Neural progenitor cell (in vitro differentiated cells): ENCODE measurements around the gene PLEKHA6. TPM values are rescaled to one million over a fixed set of nuclear protein-coding genes. Genes with fewer than 3 reads are reported as not detected.

Experiments
- DNase-seq: peaks from one replicate; pipeline ENCODE4 v3.0.0-alpha.2; 2016; ENCODE audit warnings: low spot score
- H2AFZ ChIP-seq: fragments of 200-600 bp; sonication (generic); replicated peaks from 2 replicates; pipeline ENCODE4 v1.6.1; 2016; ENCODE audit warnings: antibody characterized with exemption
- H3F3A ChIP-seq: fragments of 200-600 bp; sonication (generic); 2 replicates; pipeline ENCODE4 v1.6.1; 2016; ENCODE audit warnings: antibody characterized with exemption, low read depth
- H3K27ac ChIP-seq: fragments of 200-600 bp; sonication (generic); 2 replicates; pipeline ENCODE4 v1.5.1; 2016; ENCODE audit warnings: mild to moderate bottlenecking
- H3K27me3 ChIP-seq: fragments of 200-600 bp; sonication (generic); 2 replicates; pipeline ENCODE4 v1.6.1; 2016; ENCODE audit warnings: mild to moderate bottlenecking, moderate library complexity
- H3K36me3 ChIP-seq: fragments of 200-600 bp; sonication (generic); 2 replicates; pipeline ENCODE4 v1.5.1; 2016
- H3K4me1 ChIP-seq: fragments of 200-600 bp; sonication (generic); 2 replicates; pipeline ENCODE4 v1.6.1; 2016; ENCODE audit warnings: mixed run types
- H3K4me2 ChIP-seq: fragments of 200-600 bp; sonication (generic); 2 replicates; pipeline ENCODE4 v1.6.1; 2016
- H3K4me3 ChIP-seq: fragments of 200-600 bp; sonication (generic); 2 replicates; pipeline ENCODE4 v1.5.1; 2016
- H3K79me2 ChIP-seq: fragments of 200-600 bp; sonication (generic); 2 replicates; pipeline ENCODE4 v1.6.1; 2016; ENCODE audit warnings: low read depth
- H3K9ac ChIP-seq: fragments of 200-600 bp; sonication (generic); 2 replicates; pipeline ENCODE4 v1.6.1; 2016
- H3K9me3 ChIP-seq: fragments of 200-600 bp; sonication (generic); 2 replicates; pipeline ENCODE4 v1.5.1; 2016; ENCODE audit warnings: low read depth
- H4K20me1 ChIP-seq: fragments of 200-600 bp; sonication (generic); 2 replicates; pipeline ENCODE4 v1.6.1; 2016; ENCODE audit warnings: low read depth
- H3K27ac Mint-ChIP-seq: 3 replicates; pipeline ENCODE4 v1.8.0; 2021; ENCODE audit warnings: mixed read lengths
- H3K27me3 Mint-ChIP-seq: 2 replicates; pipeline ENCODE4 v1.8.0; 2022; ENCODE audit warnings: low read depth, mild to moderate bottlenecking, inconsistent platforms, moderate library complexity, mixed read lengths; ENCODE audit not compliant: insufficient read depth
- H3K36me3 Mint-ChIP-seq: 3 replicates; pipeline ENCODE4 v1.8.0; 2021; ENCODE audit warnings: mixed read lengths
- H3K4me1 Mint-ChIP-seq: 3 replicates; pipeline ENCODE4 v1.8.0; 2021; ENCODE audit warnings: mixed read lengths
- H3K4me3 Mint-ChIP-seq: 3 replicates; pipeline ENCODE4 v1.8.0; 2021; ENCODE audit warnings: mild to moderate bottlenecking, moderate library complexity, mixed read lengths
- H3K9me3 Mint-ChIP-seq: 3 replicates; pipeline ENCODE4 v1.8.0; 2020; ENCODE audit warnings: mixed read lengths
- EZH2 ChIP-seq: fragments of 200-600 bp; sonication (generic); IDR thresholded peaks from 2 replicates; pipeline ENCODE4 v1.6.1; 2017; ENCODE audit warnings: antibody characterized with exemption, mild to moderate bottlenecking, moderate library complexity
- EZH2phosphoT487 ChIP-seq: fragments of 200-600 bp; sonication (generic); IDR thresholded peaks from 2 replicates; pipeline ENCODE4 v1.6.1; 2017; ENCODE audit warnings: antibody characterized with exemption
- total RNA-seq: library from RNA; depleted of rRNA; stranded (reverse); fragments of >200 nt; gene quantifications from 2 replicates; pipeline ENCODE4 v1.2.3, GENCODE V29; 2015; ENCODE audit warnings: low replicate concordance
- TF ChIP-seq, protein P1 (sequence below): fragments of 200-600 bp; sonication (generic); IDR thresholded peaks from 2 replicates; pipeline ENCODE4 v1.5.1; 2017; ENCODE audit warnings: antibody characterized with exemption, mild to moderate bottlenecking

The PLEKHA6 gene
- total RNA-seq, 1 donor from 2014 or later = 0.58 TPM

- no peak overlapping the region for H3K27ac Mint-ChIP-seq
- Histone ChIP-seq H3K27ac (no peak overlapping the region), H3K9ac (no peak overlapping the region), H3K36me3 (no peaks in the 10 kb centered on the region), H3K4me3 (no peak overlapping the region), H3K4me1 (no peaks in the 10 kb centered on the region), H2AFZ (no peak overlapping the region), H3K79me2 (no peaks in the 10 kb centered on the region), H3K4me2 (no peak overlapping the region), H4K20me1 (no peaks in the 10 kb centered on the region), H3K9me3 (no peaks in the 10 kb centered on the region), H3K27me3 (peaks cover 77% of the 10 kb centered on the region), H3F3A (no peaks in the 10 kb centered on the region)
- H3K4me1 Mint-ChIP-seq = no peaks in the 10 kb centered on the region
- H3K4me3 Mint-ChIP-seq = no peak overlapping the region
- H3K9me3 Mint-ChIP-seq = no peaks in the 10 kb centered on the region
- H3K36me3 Mint-ChIP-seq = no peaks in the 10 kb centered on the region
- TF ChIP-seq EZH2phosphoT487 = no peak
- no peak for TF ChIP-seq EZH2
- TF ChIP-seq, protein P1, sequence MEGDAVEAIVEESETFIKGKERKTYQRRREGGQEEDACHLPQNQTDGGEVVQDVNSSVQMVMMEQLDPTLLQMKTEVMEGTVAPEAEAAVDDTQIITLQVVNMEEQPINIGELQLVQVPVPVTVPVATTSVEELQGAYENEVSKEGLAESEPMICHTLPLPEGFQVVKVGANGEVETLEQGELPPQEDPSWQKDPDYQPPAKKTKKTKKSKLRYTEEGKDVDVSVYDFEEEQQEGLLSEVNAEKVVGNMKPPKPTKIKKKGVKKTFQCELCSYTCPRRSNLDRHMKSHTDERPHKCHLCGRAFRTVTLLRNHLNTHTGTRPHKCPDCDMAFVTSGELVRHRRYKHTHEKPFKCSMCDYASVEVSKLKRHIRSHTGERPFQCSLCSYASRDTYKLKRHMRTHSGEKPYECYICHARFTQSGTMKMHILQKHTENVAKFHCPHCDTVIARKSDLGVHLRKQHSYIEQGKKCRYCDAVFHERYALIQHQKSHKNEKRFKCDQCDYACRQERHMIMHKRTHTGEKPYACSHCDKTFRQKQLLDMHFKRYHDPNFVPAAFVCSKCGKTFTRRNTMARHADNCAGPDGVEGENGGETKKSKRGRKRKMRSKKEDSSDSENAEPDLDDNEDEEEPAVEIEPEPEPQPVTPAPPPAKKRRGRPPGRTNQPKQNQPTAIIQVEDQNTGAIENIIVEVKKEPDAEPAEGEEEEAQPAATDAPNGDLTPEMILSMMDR = no peak
- peaks cover 4% of the 10 kb centered on the region for H3K27me3 Mint-ChIP-seq
- no peak for DNase-seq
Measured at GRCh38 chr1:204384636-204385352, 25.1 kb upstream of the PLEKHA6 start.

DNA sequence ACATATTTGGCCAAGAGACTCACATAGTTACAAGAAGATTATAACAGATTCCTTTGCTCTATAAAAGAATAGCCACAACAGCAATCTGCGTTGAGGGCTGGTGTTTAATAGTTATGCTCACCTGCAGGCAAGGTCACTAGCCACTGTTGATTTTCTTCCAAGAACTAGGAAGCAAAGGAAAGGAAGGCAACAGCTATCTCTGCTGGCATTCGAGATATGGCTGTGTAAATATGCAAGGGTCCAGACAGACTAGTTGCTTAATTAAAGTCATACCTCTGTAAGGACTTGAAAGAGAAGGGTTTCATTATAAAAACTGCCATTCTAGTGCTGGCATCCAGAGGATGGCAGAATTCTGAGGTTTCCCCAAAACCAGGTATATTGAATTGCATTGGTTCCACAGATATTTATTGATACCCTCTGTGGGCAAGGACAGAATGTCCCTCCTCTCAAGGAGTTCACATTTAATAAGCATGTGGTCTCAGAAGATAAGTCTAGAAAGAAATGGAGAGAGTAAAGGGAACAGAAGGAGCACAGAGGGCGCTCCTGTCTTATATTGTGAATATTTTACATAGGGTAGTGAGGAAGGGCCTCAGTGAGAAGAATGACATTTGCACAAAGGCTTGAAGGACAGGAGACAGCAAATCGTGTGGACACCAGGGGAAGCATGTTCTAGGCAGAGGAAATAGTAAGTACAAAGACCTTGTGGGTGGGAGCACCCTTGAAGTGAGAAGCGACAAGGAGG is 23.6 kb upstream of the PLEKHA6 start:
- Histone ChIP-seq H4K20me1 (peaks cover 7% of the 10 kb centered on the region), H3F3A (no peaks in the 10 kb centered on the region), H3K27ac (no peak overlapping the region), H3K4me3 (no peak overlapping the region), H3K36me3 (no peaks in the 10 kb centered on the region), H2AFZ (no peak overlapping the region), H3K9ac (no peak overlapping the region), H3K4me2 (no peak overlapping the region), H3K9me3 (no peaks in the 10 kb centered on the region), H3K79me2 (no peaks in the 10 kb centered on the region), H3K27me3 (peaks cover 91% of the 10 kb centered on the region), H3K4me1 (no peaks in the 10 kb centered on the region)
- Mint-ChIP-seq H3K27me3 (peaks cover 10% of the 10 kb centered on the region), H3K36me3 (no peaks in the 10 kb centered on the region), H3K27ac (no peak overlapping the region), H3K4me1 (peaks cover 2% of the 10 kb centered on the region), H3K9me3 (no peaks in the 10 kb centered on the region), H3K4me3 (no peak overlapping the region)
- DNase-seq = no peak
- TF ChIP-seq, protein P1 = no peak
- TF ChIP-seq EZH2 (no peak), EZH2phosphoT487 (no peak)

DNA sequence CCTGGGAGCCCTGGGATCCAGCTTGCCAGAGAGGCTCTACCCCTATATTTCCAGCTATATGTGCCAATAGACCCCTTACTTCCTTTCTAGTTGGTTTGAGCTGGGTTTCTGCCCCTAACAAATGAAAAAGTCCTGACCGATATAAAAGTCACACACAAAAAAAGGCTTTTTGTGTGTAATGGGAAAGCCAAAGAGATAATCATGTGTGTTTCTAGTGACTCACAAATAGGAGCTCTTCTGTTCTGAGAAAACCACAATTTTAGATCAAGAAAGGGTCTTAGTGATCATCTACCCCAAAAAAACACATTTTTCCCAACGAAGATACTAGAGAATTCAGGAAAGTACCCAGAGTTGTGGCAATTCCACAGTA is 23.0 kb upstream of the PLEKHA6 start:
- Histone ChIP-seq H3K36me3 (no peaks in the 10 kb centered on the region), H3F3A (no peaks in the 10 kb centered on the region), H3K27ac (no peak overlapping the region), H4K20me1 (peaks cover 12% of the 10 kb centered on the region), H3K4me2 (no peak overlapping the region), H3K4me3 (no peak overlapping the region), H3K27me3 (peaks cover 97% of the 10 kb centered on the region), H3K9me3 (no peaks in the 10 kb centered on the region), H2AFZ (no peak overlapping the region), H3K79me2 (no peaks in the 10 kb centered on the region), H3K9ac (no peak overlapping the region), H3K4me1 (no peaks in the 10 kb centered on the region)
- no peak for DNase-seq
- Mint-ChIP-seq H3K36me3 (no peaks in the 10 kb centered on the region), H3K4me3 (no peak overlapping the region), H3K27me3 (peaks cover 16% of the 10 kb centered on the region), H3K27ac (no peak overlapping the region), H3K9me3 (no peaks in the 10 kb centered on the region), H3K4me1 (peaks cover 8% of the 10 kb centered on the region)
- TF ChIP-seq EZH2phosphoT487 (no peak), EZH2 (no peak)
- TF ChIP-seq, protein P1 = no peak
